H4 (cell line): ENCODE results near the gene DRAXIN. TPM values are rescaled to one million over a fixed set of nuclear protein-coding genes. Genes with fewer than 3 reads are reported as not detected.

Experiments used
- DNase-seq: peaks from one replicate; pipeline ENCODE4 v3.0.0-alpha.2; 2015; ENCODE audit warnings: low spot score
- total RNA-seq: library from RNA; depleted of rRNA; stranded (reverse); fragments of >200 nt; shearing (Covaris generic); gene quantifications from 2 replicates; pipeline ENCODE4 v1.2.3, GENCODE V29; 2014

Gene DRAXIN
- total RNA-seq, 1 experiment from 2014 or later = not detected

GRCh38 chr1:11708554-11709350, 17.2 kb downstream of the DRAXIN start:
- DNase-seq = no peak

GRCh38 chr1:11711490-11711889, 20.0 kb downstream of the DRAXIN start:
- DNase-seq = no peak

GRCh38 chr1:11712285-11712684, 20.8 kb downstream of the DRAXIN start:
- no peak for DNase-seq

GRCh38 chr1:11713095-11713494, 21.6 kb downstream of the DRAXIN start:
- DNase-seq = no peak

- no peak for DNase-seq
Measured at GRCh38 chr1:11714831-11715575, 23.5 kb downstream of the DRAXIN start.

- no peak for DNase-seq
Measured at GRCh38 chr1:11719313-11720032, 28.0 kb downstream of the DRAXIN start.

GRCh38 chr1:11720033-11720376, 28.5 kb downstream of the DRAXIN start:
- DNase-seq = no peak

- no peak for DNase-seq
Measured at GRCh38 chr1:11720525-11720924, 29.0 kb downstream of the DRAXIN start.

- no peak for DNase-seq
Measured at GRCh38 chr1:11721311-11721710, 29.8 kb downstream of the DRAXIN start.

GRCh38 chr1:11722538-11722937, 31.0 kb downstream of the DRAXIN start:
- no peak for DNase-seq

- DNase-seq = no peak
Measured at GRCh38 chr1:11725616-11726015, 34.1 kb downstream of the DRAXIN start.

- DNase-seq = no peak
Measured at GRCh38 chr1:11727119-11727518, 35.6 kb downstream of the DRAXIN start.

- no peak for DNase-seq
Measured at GRCh38 chr1:11728126-11728806, 36.8 kb downstream of the DRAXIN start.

- DNase-seq = no peak
Measured at GRCh38 chr1:11729155-11729497, 37.6 kb downstream of the DRAXIN start.

- no peak for DNase-seq
Measured at GRCh38 chr1:11729498-11730428, 38.3 kb downstream of the DRAXIN start.

GRCh38 chr1:11730429-11730891, 39.0 kb downstream of the DRAXIN start:
- DNase-seq = peak; percentile 44

GRCh38 chr1:11731691-11732283, 40.3 kb downstream of the DRAXIN start:
- DNase-seq = peak; percentile 67

- no peak for DNase-seq
Measured at GRCh38 chr1:11733306-11733705, 41.8 kb downstream of the DRAXIN start.

- DNase-seq = no peak
Measured at GRCh38 chr1:11735531-11735853, 44.0 kb downstream of the DRAXIN start.
